Right renal cortex interstitium (tissue), 3 donors: Measurements from ENCODE around the gene MICU1. TPM values are rescaled to one million over a fixed set of nuclear protein-coding genes. Genes with fewer than 3 reads are reported as not detected.
"Not testable (repeated sequence)": the region's sequence is repeated elsewhere in the genome, so short reads cannot be mapped to it uniquely, and the experiment has no call there.

Source experiments
- DNase-seq, 3 donors: peaks; one replicate each; pipeline ENCODE4 v3.0.0-alpha.2; 2013; ENCODE audit warnings: low read depth in 3 of 3, low spot score in 2 of 3
- polyA plus RNA-seq, 3 donors: library from polyadenylated mRNA; unstranded; fragments of 120-200 nt; gene quantifications; one replicate each; pipeline ENCODE4 v1.2.1, GENCODE V29; 2013; ENCODE audit not compliant: insufficient read length in 3 of 3

Gene MICU1
- polyA plus RNA-seq, 3 donors: 81.8 to 96.0 (median 92.6) TPM

DNA sequence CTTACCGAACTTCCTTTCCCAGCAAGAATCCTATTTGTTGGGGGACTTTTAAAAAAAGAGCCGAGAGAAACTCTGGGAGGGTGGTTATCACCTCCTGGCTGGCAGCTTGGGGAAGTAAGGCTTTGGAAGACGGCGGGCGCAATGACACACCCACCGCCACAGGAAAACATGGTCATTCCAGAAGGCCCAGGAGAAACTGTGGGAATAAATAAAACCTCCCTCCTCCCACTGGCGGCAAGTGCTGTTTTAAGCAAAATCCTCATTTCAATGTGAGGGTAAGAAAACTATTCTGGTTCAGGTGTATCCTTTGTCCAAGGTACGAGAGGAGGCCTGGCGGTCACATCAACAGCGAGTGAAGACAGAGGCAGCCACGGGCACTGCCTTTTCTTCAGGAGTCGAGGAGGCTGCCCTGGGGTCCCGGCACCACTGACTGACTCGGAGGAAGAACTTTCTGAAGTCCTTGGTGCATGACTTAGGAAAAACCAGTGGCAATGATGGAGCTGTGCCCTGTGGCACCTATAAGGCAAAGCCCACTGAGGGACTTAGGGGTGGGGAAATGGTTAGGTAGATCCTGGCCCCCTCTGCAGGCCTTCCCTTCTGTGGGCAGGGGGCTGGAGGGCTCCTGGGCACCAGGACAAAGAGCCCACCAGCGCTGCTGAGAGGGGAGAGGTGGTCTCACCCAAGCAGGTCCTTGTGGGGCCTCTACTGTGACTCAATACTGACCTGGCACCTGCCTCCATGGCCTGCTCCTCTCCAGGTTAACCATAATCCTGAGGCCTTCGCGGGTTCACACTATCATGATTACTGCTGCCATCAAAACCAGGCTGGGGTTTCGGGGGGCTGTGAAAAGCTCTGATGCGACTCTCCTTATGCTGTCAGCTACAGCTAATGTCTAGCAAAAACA, 292.5 kb downstream of the MICU1 start:
- no peak for DNase-seq

DNA sequence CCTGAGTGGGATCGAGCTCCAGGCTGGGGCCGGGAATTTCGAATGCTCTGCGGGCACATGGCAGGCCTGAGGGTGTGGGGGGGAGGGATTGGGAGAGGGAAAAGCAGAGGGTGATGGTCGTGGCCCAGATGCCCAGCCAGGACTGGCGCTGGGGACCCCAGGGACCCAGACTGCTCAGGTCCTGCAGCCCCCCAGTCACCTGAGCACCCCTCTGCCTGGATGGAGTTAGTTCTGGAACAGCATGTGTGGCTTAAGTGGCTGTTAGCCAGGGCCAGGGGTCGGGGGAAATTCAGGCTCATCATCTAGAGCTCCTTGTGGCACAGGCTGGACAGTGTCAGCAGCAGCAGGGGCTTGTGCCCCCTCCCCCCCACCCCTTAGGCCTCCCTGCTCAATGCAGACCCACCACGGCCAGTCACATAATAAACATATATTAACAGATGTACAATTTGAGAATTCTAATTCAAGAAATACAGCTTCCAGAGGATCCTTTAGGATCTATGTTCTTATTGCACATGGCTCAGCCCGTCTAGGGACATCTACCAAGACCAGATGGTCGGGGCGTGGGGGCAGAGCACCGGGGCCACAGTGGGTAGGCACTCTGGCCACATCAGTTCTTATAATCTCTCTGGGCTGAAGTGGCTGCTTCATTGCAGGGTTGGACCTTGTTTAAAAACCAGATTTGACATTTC, 293.3 kb downstream of the MICU1 start:
- DNase-seq: no peak

DNA sequence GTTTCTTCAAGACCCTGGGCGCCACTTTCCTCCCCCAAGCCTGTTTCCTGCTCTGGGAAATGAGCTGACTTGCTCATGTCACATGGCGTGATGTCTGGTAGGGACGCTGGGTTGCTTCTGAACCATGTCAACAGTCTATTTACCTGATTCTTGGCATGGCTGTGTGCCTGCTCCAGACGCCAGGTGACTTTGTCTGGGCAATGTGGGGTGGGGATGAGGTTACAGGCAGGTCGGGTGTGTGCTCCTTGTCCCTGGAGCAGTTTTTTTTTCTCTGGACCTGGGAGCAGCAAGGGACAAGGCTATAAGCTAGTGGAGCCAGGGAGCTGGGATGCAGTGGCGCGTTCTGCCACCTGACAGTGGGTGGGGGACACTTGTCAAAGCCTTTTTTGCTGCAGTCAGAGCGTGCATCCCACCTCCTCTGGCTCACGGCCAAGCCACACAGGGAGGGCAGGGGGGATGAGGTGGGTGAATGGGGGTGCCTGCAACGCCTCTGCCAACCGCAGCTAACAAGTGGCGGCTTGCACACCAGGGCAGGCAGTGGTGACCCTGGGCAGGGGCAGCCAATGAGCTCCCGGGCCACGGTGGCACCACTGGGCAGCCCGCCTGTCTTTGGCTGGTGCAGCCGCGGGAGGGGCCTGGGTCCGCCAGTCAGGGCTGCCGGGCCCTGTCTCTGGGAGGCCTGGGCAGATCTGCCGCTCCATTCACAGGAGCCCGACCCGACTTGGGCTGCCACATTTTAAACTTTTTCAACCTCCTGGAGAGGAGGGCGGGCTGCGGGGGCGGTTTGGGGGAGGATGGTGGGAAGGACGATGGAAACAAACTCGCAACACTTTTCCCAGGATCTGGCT, 294.1 kb downstream of the MICU1 start:
- DNase-seq: peak in 2 of 3 donors; percentile 72 to 84

DNA sequence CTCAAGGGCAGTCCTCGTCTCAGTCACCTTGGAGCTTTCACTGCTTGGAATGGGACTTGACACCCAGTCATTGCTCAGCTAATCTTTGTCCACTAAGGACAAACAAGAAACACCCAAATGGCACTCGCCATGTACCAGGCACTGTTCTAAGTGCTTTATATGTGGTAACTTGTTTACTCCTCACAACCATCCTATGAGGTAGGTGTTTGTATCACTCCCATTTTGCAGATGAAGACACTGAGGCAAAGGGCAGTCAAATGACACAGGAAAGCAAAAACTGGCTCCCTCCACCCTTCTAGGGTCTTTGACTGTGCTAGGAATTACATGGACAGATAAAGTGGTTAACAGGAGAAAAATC, 295.8 kb downstream of the MICU1 start:
- DNase-seq: no peak

- no peak for DNase-seq
Observed at GRCh38 chr10:72329290-72330068, 296.4 kb downstream of the MICU1 start.

DNA sequence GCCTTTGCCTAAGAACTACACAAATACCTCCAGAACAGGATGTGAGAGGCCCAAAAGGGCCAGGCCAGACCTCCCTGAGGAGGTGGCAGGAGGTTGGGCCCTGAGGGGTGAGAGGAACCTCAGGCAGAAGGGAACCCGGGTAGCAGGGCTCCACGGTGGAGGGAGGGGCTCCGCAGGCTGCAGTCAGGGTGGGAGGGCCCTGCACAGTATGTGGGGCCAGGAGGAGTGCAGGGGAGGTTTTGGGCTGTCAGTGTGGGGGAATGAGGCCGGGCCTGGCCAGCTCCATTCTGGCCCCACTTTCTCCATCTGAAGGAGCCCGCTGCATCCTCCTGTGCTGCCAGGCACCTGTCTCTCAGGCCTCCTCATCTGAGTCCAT, 297.1 kb downstream of the MICU1 start:
- DNase-seq: no peak

- DNase-seq: no peak
Observed at GRCh38 chr10:72328045-72328828, 297.6 kb downstream of the MICU1 start.

GRCh38 chr10:72326665-72327603, 298.9 kb downstream of the MICU1 start:
- DNase-seq: not testable (repeated sequence)

DNA sequence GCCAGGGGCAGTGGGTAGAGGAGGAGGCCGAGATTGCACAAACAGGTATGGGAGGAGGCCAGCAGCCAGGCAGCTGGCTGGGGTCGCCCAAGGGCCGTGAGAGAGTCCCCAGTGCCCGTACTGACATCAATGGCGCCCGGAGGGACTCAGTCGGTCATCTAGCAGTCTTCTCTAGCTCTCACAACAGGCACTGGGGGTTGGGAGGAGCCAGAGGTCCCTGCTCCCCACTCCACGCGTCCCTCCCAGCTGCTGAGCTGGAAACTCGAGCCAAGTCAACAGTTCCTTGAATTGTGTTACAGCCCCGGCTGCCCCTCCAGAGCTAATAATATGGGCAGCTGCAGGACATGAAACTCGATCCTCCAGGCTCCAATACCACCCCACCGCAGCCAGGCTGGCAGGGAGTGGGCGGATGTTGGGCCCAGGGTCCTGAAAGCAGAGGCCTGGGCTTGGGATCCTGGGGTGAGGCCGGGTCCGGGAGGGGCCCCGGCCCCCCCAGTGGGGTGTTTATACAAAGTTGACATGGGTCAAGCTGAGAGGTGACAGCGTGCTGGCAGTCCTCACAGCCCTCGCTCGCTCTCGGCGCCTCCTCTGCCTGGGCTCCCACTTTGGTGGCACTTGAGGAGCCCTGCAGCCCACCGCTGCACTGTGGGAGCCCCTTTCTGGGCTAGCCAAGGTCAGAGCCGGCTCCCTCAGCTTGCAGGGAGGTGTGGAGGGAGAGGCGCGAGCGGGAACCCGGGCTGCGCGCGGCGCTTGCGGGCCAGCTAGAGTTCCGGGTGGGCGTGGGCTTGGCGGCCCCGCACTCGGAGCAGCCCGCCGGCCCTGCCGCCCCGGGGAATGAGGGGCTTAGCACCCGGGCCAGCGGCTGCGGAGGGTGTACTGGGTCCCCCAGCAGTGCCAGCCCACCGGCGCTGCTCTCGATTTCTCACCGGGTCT, 300.4 kb downstream of the MICU1 start:
- peak in 1 of 3 donors; percentile 80 for DNase-seq

- no peak for DNase-seq
Observed at GRCh38 chr10:72323771-72324191, 302.1 kb downstream of the MICU1 start.

GRCh38 chr10:72323108-72323749, 302.6 kb downstream of the MICU1 start:
- no peak for DNase-seq

DNA sequence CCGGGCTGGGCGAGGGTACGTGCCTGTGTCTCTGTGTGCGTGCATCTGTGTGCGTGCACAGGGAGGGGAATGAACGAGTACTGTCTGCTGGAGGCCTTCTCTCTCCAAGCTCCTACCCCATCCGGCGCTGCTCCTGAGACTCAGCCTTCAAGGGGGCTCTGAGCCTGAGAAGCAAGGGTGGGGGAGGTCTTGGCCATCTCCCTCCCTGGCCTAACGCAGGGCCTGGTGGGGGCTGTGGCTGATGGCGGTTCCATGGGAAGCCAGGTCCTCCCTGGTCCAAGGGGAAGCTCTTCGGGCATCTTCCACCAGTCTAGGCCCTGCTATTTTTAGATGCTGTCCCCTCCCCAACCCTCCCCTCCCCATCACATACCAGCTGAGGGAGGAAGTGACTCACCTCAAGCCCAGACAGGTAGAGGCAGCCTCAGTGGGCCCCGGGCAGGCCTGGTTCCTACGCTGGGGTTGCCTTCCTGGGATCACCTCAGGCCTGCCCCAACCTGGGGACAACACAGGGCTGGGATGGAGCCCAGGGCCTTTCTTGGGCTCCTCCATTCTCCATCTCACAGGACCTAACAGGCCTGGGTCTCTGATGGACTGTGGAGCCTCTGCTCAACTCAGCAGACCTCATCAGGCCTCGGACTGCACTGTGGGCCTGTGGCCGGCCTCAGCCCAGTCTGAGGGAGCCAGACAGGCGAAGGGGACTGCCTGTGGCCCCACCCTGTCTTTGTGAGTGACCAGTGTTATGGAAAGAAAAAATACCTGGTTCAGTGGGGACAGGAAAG, 303.4 kb downstream of the MICU1 start:
- no peak for DNase-seq

- no peak for DNase-seq
Observed at GRCh38 chr10:72322030-72322279, 303.9 kb downstream of the MICU1 start.

GRCh38 chr10:72321248-72322029, 304.4 kb downstream of the MICU1 start:
- no peak for DNase-seq

DNA sequence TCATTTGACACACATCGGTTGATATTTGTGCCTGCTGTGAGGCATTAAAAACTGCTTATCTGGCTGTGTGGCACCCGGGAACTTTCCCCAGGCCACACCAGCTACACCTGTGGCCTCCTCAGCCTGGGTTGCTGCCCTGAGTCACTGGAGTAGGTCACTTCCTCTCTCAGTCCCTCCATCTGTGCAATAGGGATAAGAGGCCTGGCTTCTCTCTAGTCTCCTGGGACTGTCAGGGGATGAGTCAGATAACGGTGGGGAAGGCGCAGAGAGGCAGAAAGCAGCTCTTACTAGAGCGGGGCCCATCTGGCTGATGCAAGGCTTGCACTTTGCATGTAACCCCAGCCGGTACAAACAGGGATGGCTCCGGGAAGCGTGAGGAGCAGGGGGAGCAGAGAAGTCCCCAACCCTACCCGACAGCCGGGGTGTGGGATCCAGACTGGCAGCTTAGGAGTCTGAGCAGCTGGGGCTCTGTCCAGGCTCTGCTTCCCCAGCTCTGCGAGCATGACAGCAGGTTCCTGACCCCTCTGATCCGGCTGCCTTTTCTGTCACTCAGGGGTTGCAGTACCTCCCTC, 305.1 kb downstream of the MICU1 start:
- no peak for DNase-seq
